Measurements from ENCODE around the gene VAV1.

DNA sequence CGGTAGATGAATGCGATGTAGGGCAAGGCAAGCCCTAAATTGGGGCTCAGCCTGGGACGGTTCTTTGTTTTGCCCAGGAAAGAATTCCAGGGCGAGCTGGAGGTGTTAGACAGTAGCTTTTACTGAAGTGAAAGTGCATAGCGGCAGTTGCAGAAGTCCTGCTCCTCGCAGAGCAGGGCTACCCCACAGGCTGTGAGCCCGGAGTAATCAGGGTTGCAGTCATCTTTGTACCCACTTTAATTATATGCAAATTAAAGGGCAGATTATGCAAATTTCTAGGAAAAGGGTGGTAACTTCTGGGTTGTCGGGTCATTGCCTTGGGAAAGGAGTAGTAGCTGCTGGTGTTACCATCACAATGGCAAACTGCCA lies 30.5 kb downstream of the VAV1 start:
- no peak for TF ChIP-seq POLR2A (IDR thresholded peaks at IDR 0.05; ENCODE audit: extremely low read depth, insufficient read length)
- TF ChIP-seq, protein P1, sequence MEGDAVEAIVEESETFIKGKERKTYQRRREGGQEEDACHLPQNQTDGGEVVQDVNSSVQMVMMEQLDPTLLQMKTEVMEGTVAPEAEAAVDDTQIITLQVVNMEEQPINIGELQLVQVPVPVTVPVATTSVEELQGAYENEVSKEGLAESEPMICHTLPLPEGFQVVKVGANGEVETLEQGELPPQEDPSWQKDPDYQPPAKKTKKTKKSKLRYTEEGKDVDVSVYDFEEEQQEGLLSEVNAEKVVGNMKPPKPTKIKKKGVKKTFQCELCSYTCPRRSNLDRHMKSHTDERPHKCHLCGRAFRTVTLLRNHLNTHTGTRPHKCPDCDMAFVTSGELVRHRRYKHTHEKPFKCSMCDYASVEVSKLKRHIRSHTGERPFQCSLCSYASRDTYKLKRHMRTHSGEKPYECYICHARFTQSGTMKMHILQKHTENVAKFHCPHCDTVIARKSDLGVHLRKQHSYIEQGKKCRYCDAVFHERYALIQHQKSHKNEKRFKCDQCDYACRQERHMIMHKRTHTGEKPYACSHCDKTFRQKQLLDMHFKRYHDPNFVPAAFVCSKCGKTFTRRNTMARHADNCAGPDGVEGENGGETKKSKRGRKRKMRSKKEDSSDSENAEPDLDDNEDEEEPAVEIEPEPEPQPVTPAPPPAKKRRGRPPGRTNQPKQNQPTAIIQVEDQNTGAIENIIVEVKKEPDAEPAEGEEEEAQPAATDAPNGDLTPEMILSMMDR (IDR thresholded peaks at IDR 0.05; ENCODE audit: low read depth, low read length): no peak
- TF ChIP-seq, protein P2, sequence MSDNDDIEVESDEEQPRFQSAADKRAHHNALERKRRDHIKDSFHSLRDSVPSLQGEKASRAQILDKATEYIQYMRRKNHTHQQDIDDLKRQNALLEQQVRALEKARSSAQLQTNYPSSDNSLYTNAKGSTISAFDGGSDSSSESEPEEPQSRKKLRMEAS (IDR thresholded peaks at IDR 0.05; ENCODE audit: low read depth, low read length): no peak
- no peak for TF ChIP-seq MYC (IDR thresholded peaks at IDR 0.05; ENCODE audit: low read depth, low read length)
